Left lung (tissue), 10 donors: ENCODE measurements around the gene MOB1B. TPM values are rescaled to one million over a fixed set of nuclear protein-coding genes. Genes with fewer than 3 reads are reported as not detected.
"Not testable (repeated sequence)": the region's sequence is repeated elsewhere in the genome, so short reads cannot be mapped to it uniquely, and the experiment has no call there.

ENCODE experiments used
- ATAC-seq: fragments of 200-7000 bp; cut with Tn5 transposase; one replicate; pipeline ENCODE4 v1.9.1; 2020; ENCODE audit warnings: moderate library complexity
- DNase-seq, 4 donors: peaks; one replicate each; pipeline ENCODE4 v3.0.0-alpha.2; 2013 to 2020
- H3K27ac ChIP-seq, 2 donors: fragments of 200-600 bp; sonication (generic) in 1 of 2; one replicate each; pipeline versions ENCODE4 v1.5.0 to v1.8.0; 2020 to 2021
- H3K27me3 ChIP-seq, 2 donors: fragments of 200-600 bp; sonication (generic) in 1 of 2; one replicate each; pipeline versions ENCODE4 v1.5.0 to v1.8.0; 2020 to 2021
- H3K36me3 ChIP-seq, 2 donors: fragments of 200-600 bp; sonication (generic) in 1 of 2; one replicate each; pipeline versions ENCODE4 v1.5.0 to v1.8.0; 2020 to 2021
- H3K4me1 ChIP-seq, 2 donors: fragments of 200-600 bp; one replicate each; pipeline ENCODE4 v1.8.0; 2021
- H3K4me3 ChIP-seq, 2 donors: fragments of 200-600 bp; sonication (generic) in 1 of 2; one replicate each; pipeline versions ENCODE4 v1.5.0 to v1.8.0; 2020 to 2021; ENCODE audit warnings: mild to moderate bottlenecking in 1 of 2
- H3K9me3 ChIP-seq, 2 donors: fragments of 200-600 bp; sonication (generic) in 1 of 2; one replicate each; pipeline versions ENCODE4 v1.5.0 to v1.8.0; 2020 to 2021
- CTCF ChIP-seq, 2 donors: fragments of 200-600 bp; sonication (generic) in 1 of 2; IDR thresholded peaks; one replicate each; pipeline versions ENCODE4 v1.5.0 to v1.8.0; 2021; ENCODE audit warnings: antibody characterized with exemption in 2 of 2
- intact Hi-C, 2 donors: fragments of 100-400 bp; cut with DNase I; formaldehyde crosslinking; loops; one replicate each; pipeline versions ENCODE4 v1.11.2 to v1.14.2; 2022
- polyA plus RNA-seq, 6 donors: library from polyadenylated mRNA; unstranded; fragments of 120-200 nt; gene quantifications; one replicate each; pipeline ENCODE4 v1.2.1, GENCODE V29; 2013; ENCODE audit not compliant: insufficient read length in 6 of 6
- total RNA-seq, 2 donors: library from RNA; stranded (reverse); fragmentation: NEBNext Ultra II Directional; extraction: Animal tissue kit (Norgen Biotek cat#: 25700); gene quantifications; one replicate each; pipeline ENCODE4 v1.2.1, GENCODE V29; 2021
- donor health status: DM: no; HTN: yes; CAD: no.
- donor health status: DM: no; HTN: no; CAD: no.

The MOB1B gene
- total and polyA plus RNA-seq, 8 donors, result 28.3 to 51.3 (median 45.6) TPM

GRCh38 chr4:71006203-71006907 lies 104.2 kb downstream of the MOB1B start:
- DNase-seq (no peak), ATAC-seq (no peak)
- Histone ChIP-seq H3K36me3 (no peaks in the 10 kb centered on the region), H3K27me3 (no peaks in the 10 kb centered on the region), H3K4me1 (peaks cover 0 to 12% of the 10 kb centered on the region in 2 donors), H3K27ac (no peak overlapping the region), H3K9me3 (no peaks in the 10 kb centered on the region), H3K4me3 (no peak overlapping the region)
- intact Hi-C loops, result no loop called here
- TF ChIP-seq CTCF (IDR thresholded peaks at IDR 0.05), result no peak

GRCh38 chr4:71008196-71008595 lies 106.0 kb downstream of the MOB1B start:
- no peak for ATAC-seq
- no peak overlapping the region for H3K27ac ChIP-seq
- peaks cover 0 to 12% of the 10 kb centered on the region in 2 donors for H3K4me1 ChIP-seq
- no peak overlapping the region for H3K4me3 ChIP-seq
- no peaks in the 10 kb centered on the region for H3K27me3 ChIP-seq
- DNase-seq, result no peak
- H3K36me3 ChIP-seq, result no peaks in the 10 kb centered on the region
- intact Hi-C loops, result no loop called here
- TF ChIP-seq CTCF (IDR thresholded peaks at IDR 0.05), result no peak
- H3K9me3 ChIP-seq, result no peaks in the 10 kb centered on the region

- DNase-seq, result no peak
- no peak for ATAC-seq
- Histone ChIP-seq H3K27ac (no peak overlapping the region), H3K4me3 (no peak overlapping the region), H3K27me3 (no peaks in the 10 kb centered on the region), H3K36me3 (no peaks in the 10 kb centered on the region), H3K4me1 (peaks cover 0 to 12% of the 10 kb centered on the region in 2 donors), H3K9me3 (no peaks in the 10 kb centered on the region)
- no peak for TF ChIP-seq CTCF (IDR thresholded peaks at IDR 0.05)
- intact Hi-C loops, result no loop called here
Observed at GRCh38 chr4:71009086-71009485, 106.9 kb downstream of the MOB1B start.

GRCh38 chr4:71009890-71010588 lies 107.9 kb downstream of the MOB1B start:
- peak in 2 of 4 donors; percentile 36 to 58 for DNase-seq
- no peak overlapping the region for H3K27ac ChIP-seq
- H3K36me3 ChIP-seq, result no peaks in the 10 kb centered on the region
- intact Hi-C loops, result no loop called here
- TF ChIP-seq CTCF (IDR thresholded peaks at IDR 0.05), result peak; percentile 54 to 61
- peak; percentile 75 for ATAC-seq
- H3K27me3 ChIP-seq, result no peaks in the 10 kb centered on the region
- no peak overlapping the region for H3K4me3 ChIP-seq
- H3K9me3 ChIP-seq, result no peaks in the 10 kb centered on the region
- H3K4me1 ChIP-seq, result peaks cover 0 to 12% of the 10 kb centered on the region in 2 donors

- no peak for TF ChIP-seq CTCF (IDR thresholded peaks at IDR 0.05)
- intact Hi-C loops, result no loop called here
- H3K9me3 ChIP-seq, result no peaks in the 10 kb centered on the region
- no peak for DNase-seq
- H3K27me3 ChIP-seq, result no peaks in the 10 kb centered on the region
- H3K4me3 ChIP-seq, result no peak overlapping the region
- H3K36me3 ChIP-seq, result no peaks in the 10 kb centered on the region
- no peak overlapping the region for H3K27ac ChIP-seq
- H3K4me1 ChIP-seq, result peaks cover 0 to 7% of the 10 kb centered on the region in 2 donors
- ATAC-seq, result no peak
Observed at GRCh38 chr4:71011451-71011850, 109.3 kb downstream of the MOB1B start.

- H3K9me3 ChIP-seq, H3K27ac ChIP-seq, intact Hi-C loops, ATAC-seq, H3K27me3 ChIP-seq, DNase-seq, H3K4me3 ChIP-seq, H3K36me3 ChIP-seq, H3K4me1 ChIP-seq: not testable (repeated sequence)
Observed at GRCh38 chr4:71017391-71017790, 115.2 kb downstream of the MOB1B start.
